Measurements from ENCODE around the gene RAD51B. TPM values are rescaled to one million over a fixed set of nuclear protein-coding genes. Genes with fewer than 3 reads are reported as not detected.

RAD51B gene
- polyA plus RNA-seq, 1 experiment, result 6.6 TPM

- Histone ChIP-seq H3K9me3 (ENCODE audit: control insufficient read depth, insufficient read depth, low read length) (no peaks in the 10 kb centered on the region), H3K27ac (ENCODE audit: low read depth, low read length) (no peak overlapping the region), H3K4me3 (ENCODE audit: low read depth, low read length) (no peak overlapping the region), H3K27me3 (ENCODE audit: control insufficient read depth, insufficient read depth, low read length) (no peaks in the 10 kb centered on the region)
- POLR2A ChIA-PET, result no interaction called here
- CTCF ChIA-PET, result interaction anchor here (1.4 kb wide), 1 partner anchor 298 kb away, joined by 3 read pairs; no protein-coding TSS in a partner anchor
- no peak for DNase-seq (ENCODE audit: low read depth, low spot score)
- no peak for TF ChIP-seq CTCF (IDR thresholded peaks at IDR 0.05; ENCODE audit: low read depth, low read length)
Measured at GRCh38 chr14:68518761-68519670, 699.4 kb downstream of the RAD51B start.

- H3K27me3 ChIP-seq (ENCODE audit: control insufficient read depth, insufficient read depth, low read length), result no peaks in the 10 kb centered on the region
- H3K4me3 ChIP-seq (ENCODE audit: low read depth, low read length), result no peak overlapping the region
- H3K9me3 ChIP-seq (ENCODE audit: control insufficient read depth, insufficient read depth, low read length), result no peaks in the 10 kb centered on the region; the same call in 1 of the 2 replicates
- POLR2A ChIA-PET, result interaction anchor here (0.6 to 1.3 kb wide), 2 partner anchors 51 to 273 kb away, joined by 3 to 11 read pairs; partner anchors contain the start of gene ZFP36L1
- no peak for TF ChIP-seq CTCF (IDR thresholded peaks at IDR 0.05; ENCODE audit: low read depth, low read length)
- H3K27ac ChIP-seq (ENCODE audit: low read depth, low read length), result no peak overlapping the region
- DNase-seq (ENCODE audit: low read depth, low spot score), result no peak
- CTCF ChIA-PET, result no interaction called here
Measured at GRCh38 chr14:68519671-68520187, 700.1 kb downstream of the RAD51B start.

- ChIA-PET POLR2A (interaction anchor here (0.6 to 1.3 kb wide), 2 partner anchors 270 to 272 kb away, joined by 7 to 11 read pairs; partner anchors contain the start of gene ZFP36L1), CTCF (interaction anchor here (0.5 to 0.9 kb wide), 2 partner anchors 323 to 577 kb away, joined by 3 to 4 read pairs; no protein-coding TSS in a partner anchor)
- no peaks in the 10 kb centered on the region for H3K27me3 ChIP-seq (ENCODE audit: control insufficient read depth, insufficient read depth, low read length)
- TF ChIP-seq CTCF (IDR thresholded peaks at IDR 0.05; ENCODE audit: low read depth, low read length), result no peak
- no peak overlapping the region for H3K4me3 ChIP-seq (ENCODE audit: low read depth, low read length)
- no peak for DNase-seq (ENCODE audit: low read depth, low spot score)
- H3K9me3 ChIP-seq (ENCODE audit: control insufficient read depth, insufficient read depth, low read length), result peaks cover 2% of the 10 kb centered on the region; the same call in 1 of the 2 replicates
- H3K27ac ChIP-seq (ENCODE audit: low read depth, low read length), result no peak overlapping the region
Measured at GRCh38 chr14:68520637-68521556, 701.3 kb downstream of the RAD51B start.

- no peak for DNase-seq (ENCODE audit: low read depth, low spot score)
- H3K4me3 ChIP-seq (ENCODE audit: low read depth, low read length), result no peak overlapping the region
- H3K9me3 ChIP-seq (ENCODE audit: control insufficient read depth, insufficient read depth, low read length), result peaks cover 2% of the 10 kb centered on the region; the same call in 1 of the 2 replicates
- ChIA-PET CTCF (interaction anchor here (0.9 kb wide), 1 partner anchor 322 kb away, joined by 3 read pairs; no protein-coding TSS in a partner anchor), POLR2A (interaction anchor here (0.6 kb wide), 1 partner anchor 270 kb away, joined by 7 read pairs; no protein-coding TSS in a partner anchor)
- H3K27me3 ChIP-seq (ENCODE audit: control insufficient read depth, insufficient read depth, low read length), result no peaks in the 10 kb centered on the region
- TF ChIP-seq CTCF (IDR thresholded peaks at IDR 0.05; ENCODE audit: low read depth, low read length), result no peak
- H3K27ac ChIP-seq (ENCODE audit: low read depth, low read length), result no peak overlapping the region
Measured at GRCh38 chr14:68521557-68521901, 702.0 kb downstream of the RAD51B start.

Measured in AG04450 (cell line).